ENCODE results near the gene PRKN. TPM values are rescaled to one million over a fixed set of nuclear protein-coding genes. Genes with fewer than 3 reads are reported as not detected.
"Not testable (repeated sequence)": the region's sequence is repeated elsewhere in the genome, so short reads cannot be mapped to it uniquely, and the experiment has no call there.

Gene PRKN
- total RNA-seq, 1 donor from 2014 or later, result 5.1 TPM

DNA sequence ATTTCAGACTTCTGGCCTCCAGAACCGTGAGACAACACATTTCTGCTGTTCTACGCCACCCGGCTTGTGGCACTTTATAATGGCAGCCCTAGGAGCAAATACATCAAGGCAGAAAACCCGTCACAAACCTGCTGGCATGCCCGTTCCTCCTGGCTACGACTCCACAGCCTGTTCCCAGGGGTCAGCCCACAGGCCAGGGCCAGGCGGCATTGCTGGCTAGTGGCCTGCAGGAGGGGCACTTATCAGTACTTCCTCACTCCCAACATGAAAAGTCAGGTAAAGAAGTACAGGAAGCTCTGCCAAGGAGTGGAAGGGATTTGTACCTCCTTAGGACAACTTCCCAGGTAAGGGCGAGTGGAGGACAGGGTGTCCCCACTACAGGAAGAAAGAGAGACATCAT is 1230.6 kb downstream of the PRKN start:
- no peak for TF ChIP-seq CTCF (IDR thresholded peaks at IDR 0.05; ENCODE audit: unreplicated experiment)
- Mint-ChIP-seq H3K36me3 (ENCODE audit: low read depth, unreplicated experiment) (no peaks in the 10 kb centered on the region), H3K4me1 (ENCODE audit: unreplicated experiment) (peaks cover 3% of the 10 kb centered on the region), H3K27me3 (ENCODE audit: unreplicated experiment) (peaks cover 1% of the 10 kb centered on the region), H3K27ac (ENCODE audit: unreplicated experiment) (no peak overlapping the region), H3K9me3 (ENCODE audit: unreplicated experiment) (no peaks in the 10 kb centered on the region), H3K4me3 (ENCODE audit: unreplicated experiment) (no peak overlapping the region)
- no peak for DNase-seq (ENCODE audit: low spot score)

GRCh38 chr6:161496271-161496670 is 1231.3 kb downstream of the PRKN start:
- not testable (repeated sequence) for H3K4me1 Mint-ChIP-seq (ENCODE audit: unreplicated experiment); H3K36me3 Mint-ChIP-seq (ENCODE audit: low read depth, unreplicated experiment); H3K27me3 Mint-ChIP-seq (ENCODE audit: unreplicated experiment); DNase-seq (ENCODE audit: low spot score); H3K9me3 Mint-ChIP-seq (ENCODE audit: unreplicated experiment); H3K4me3 Mint-ChIP-seq (ENCODE audit: unreplicated experiment); H3K27ac Mint-ChIP-seq (ENCODE audit: unreplicated experiment)

- H3K9me3 Mint-ChIP-seq (ENCODE audit: unreplicated experiment), result no peaks in the 10 kb centered on the region
- peaks cover 3% of the 10 kb centered on the region for H3K4me1 Mint-ChIP-seq (ENCODE audit: unreplicated experiment)
- no peak overlapping the region for H3K4me3 Mint-ChIP-seq (ENCODE audit: unreplicated experiment)
- peaks cover 1% of the 10 kb centered on the region for H3K27me3 Mint-ChIP-seq (ENCODE audit: unreplicated experiment)
- no peak for TF ChIP-seq CTCF (IDR thresholded peaks at IDR 0.05; ENCODE audit: unreplicated experiment)
- DNase-seq (ENCODE audit: low spot score), result no peak
- H3K36me3 Mint-ChIP-seq (ENCODE audit: low read depth, unreplicated experiment), result no peaks in the 10 kb centered on the region
- H3K27ac Mint-ChIP-seq (ENCODE audit: unreplicated experiment), result no peak overlapping the region
Observed at GRCh38 chr6:161494566-161494965, 1233.0 kb downstream of the PRKN start.

GRCh38 chr6:161493576-161494118 is 1233.9 kb downstream of the PRKN start:
- Mint-ChIP-seq H3K36me3 (ENCODE audit: low read depth, unreplicated experiment) (no peaks in the 10 kb centered on the region), H3K9me3 (ENCODE audit: unreplicated experiment) (no peaks in the 10 kb centered on the region), H3K4me3 (ENCODE audit: unreplicated experiment) (no peak overlapping the region), H3K4me1 (ENCODE audit: unreplicated experiment) (peaks cover 3% of the 10 kb centered on the region), H3K27me3 (ENCODE audit: unreplicated experiment) (peaks cover 1% of the 10 kb centered on the region), H3K27ac (ENCODE audit: unreplicated experiment) (no peak overlapping the region)
- TF ChIP-seq CTCF (IDR thresholded peaks at IDR 0.05; ENCODE audit: unreplicated experiment), result no peak
- DNase-seq (ENCODE audit: low spot score), result no peak

DNA sequence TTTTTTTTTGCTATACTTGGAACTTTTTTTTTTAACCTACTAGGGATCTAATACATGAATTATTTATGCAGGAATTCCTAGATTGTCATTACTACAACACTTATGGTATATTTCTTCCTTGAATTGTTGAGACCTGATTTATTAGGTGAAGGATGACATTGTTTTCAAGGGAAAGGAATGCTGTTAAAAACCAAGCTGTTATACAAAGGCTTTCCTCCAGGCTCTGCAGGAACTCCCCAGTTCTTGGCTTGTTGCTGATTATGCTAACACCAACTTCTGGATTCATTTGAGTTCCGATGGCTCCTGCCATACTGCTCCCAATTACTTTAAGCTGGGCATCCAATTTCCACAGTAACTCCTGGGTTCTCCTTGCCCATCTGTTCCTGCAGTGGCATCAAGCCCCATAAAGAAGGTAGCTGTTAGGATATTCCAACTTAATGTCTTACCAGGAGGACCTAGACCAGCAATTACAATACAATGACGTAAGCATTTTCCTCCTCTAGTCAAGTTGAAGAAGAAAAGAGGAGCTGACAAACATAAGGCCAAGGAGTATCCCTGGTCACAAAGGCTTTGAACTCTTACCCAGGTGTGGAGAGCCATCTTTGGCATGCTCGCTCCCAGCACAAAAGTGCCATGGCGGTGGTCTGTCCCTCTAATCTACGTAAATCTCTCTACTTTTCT is 1237.8 kb downstream of the PRKN start:
- Mint-ChIP-seq H3K9me3 (ENCODE audit: unreplicated experiment) (no peaks in the 10 kb centered on the region), H3K4me3 (ENCODE audit: unreplicated experiment) (no peak overlapping the region), H3K36me3 (ENCODE audit: low read depth, unreplicated experiment) (no peaks in the 10 kb centered on the region), H3K4me1 (ENCODE audit: unreplicated experiment) (peaks cover 10% of the 10 kb centered on the region), H3K27me3 (ENCODE audit: unreplicated experiment) (no peaks in the 10 kb centered on the region), H3K27ac (ENCODE audit: unreplicated experiment) (no peak overlapping the region)
- no peak for TF ChIP-seq CTCF (IDR thresholded peaks at IDR 0.05; ENCODE audit: unreplicated experiment)
- DNase-seq (ENCODE audit: low spot score), result no peak
